ENCODE data around the gene SPINK1. TPM values are rescaled to one million over a fixed set of nuclear protein-coding genes. Genes with fewer than 3 reads are reported as not detected.

The SPINK1 gene
- total and polyA plus RNA-seq, 2 of the 4 experiments (the other 2 are of a cell fraction) = not detected

DNA sequence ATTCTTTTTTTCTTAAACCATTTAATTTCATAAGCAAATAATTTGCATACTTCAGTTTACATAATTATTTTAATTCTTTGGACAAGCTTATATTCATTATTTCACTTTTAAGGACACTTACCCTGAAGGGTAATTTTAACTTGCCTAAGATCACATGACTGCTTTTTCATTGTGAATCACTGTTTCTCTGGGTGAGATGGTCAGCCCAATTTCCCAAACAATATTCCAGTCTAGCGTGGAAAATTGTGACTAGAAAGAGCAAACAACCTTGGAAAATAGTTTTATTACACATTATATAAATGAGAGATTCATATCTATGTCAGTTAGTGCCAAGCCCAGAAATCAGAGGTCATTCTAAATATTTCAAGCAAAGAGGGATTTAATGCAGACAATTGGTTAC, 27.5 kb downstream of the SPINK1 start:
- in situ Hi-C loops (cut with MboI; ENCODE audit: low sequenced_read_pairs) = no loop called here
- CTCF ChIA-PET = no interaction called here
- no peak for ATAC-seq (ENCODE audit: low read depth)

More for the DNA sequence above, 27.5 kb downstream of the SPINK1 start:
- Histone ChIP-seq H3K4me3 (ENCODE audit: insufficient read depth, low read depth, low read length) (no peak overlapping the region), H4K91ac (ENCODE audit: insufficient read depth, low read depth, low read length) (no peak overlapping the region), H3K36me3 (ENCODE audit: control insufficient read depth, insufficient read depth, low read length) (no peaks in the 10 kb centered on the region), H2BK120ac (ENCODE audit: low read depth, low read length) (no peak overlapping the region), H3K79me1 (ENCODE audit: low read depth in 1 of 2, low read length in 2 of 2) (no peaks in the 10 kb centered on the region), H2BK20ac (ENCODE audit: low read depth, low read length) (no peak overlapping the region), H4K20me1 (ENCODE audit: insufficient read depth, low read length) (no peaks in the 10 kb centered on the region), H2BK15ac (ENCODE audit: low read depth, low read length) (no peak overlapping the region), H3K9ac (ENCODE audit: low read depth, low read length) (no peak overlapping the region), H2AK5ac (ENCODE audit: low read depth, low read length) (no peak overlapping the region), H3K9me3 (ENCODE audit: control insufficient read depth, insufficient read depth, low read length) (no peaks in the 10 kb centered on the region), H3K56ac (ENCODE audit: extremely low read depth, insufficient read depth, low read length) (no peak overlapping the region), H3K4ac (ENCODE audit: low read depth, low read length) (no peak overlapping the region), H2BK5ac (ENCODE audit: low read depth, low read length, poor library complexity, severe bottlenecking) (no peak overlapping the region), H3K4me1 (ENCODE audit: control insufficient read depth, insufficient read depth, low read length) (no peaks in the 10 kb centered on the region), H3K18ac (ENCODE audit: low read depth, low read length) (no peak overlapping the region), H3K23ac (ENCODE audit: low read depth, low read length) (no peak overlapping the region), H4K8ac (ENCODE audit: low read depth in 2 of 2, low read length in 2 of 2) (no peak overlapping the region), H3K9me1 (ENCODE audit: insufficient read depth, low read length) (no peaks in the 10 kb centered on the region), H2AK9ac (replicated peaks; ENCODE audit: low read depth, low read length, poor library complexity) (no peak overlapping the region), H3K27ac (ENCODE audit: insufficient read depth, low read length) (no peak overlapping the region), H4K5ac (ENCODE audit: low read depth, low read length) (no peak overlapping the region), H3K27me3 (ENCODE audit: control insufficient read depth, insufficient read depth, low read length) (no peaks in the 10 kb centered on the region), H3K4me2 (ENCODE audit: low read depth, low read length) (no peak overlapping the region), H2AFZ (replicated peaks; ENCODE audit: low read length, poor library complexity) (no peak overlapping the region), H3K14ac (replicated peaks; ENCODE audit: low read depth, low read length) (no peak overlapping the region)
- dilution Hi-C loops (cut with HindIII; ENCODE audit: low sequenced_read_pairs, unreplicated experiment) (no loop called here), intact Hi-C loops (cut with micrococcal nuclease) (no loop called here)
- POLR2A ChIA-PET (ENCODE audit: unreplicated experiment) = no interaction called here
- DNase-seq = no peak
- no peak for TF ChIP-seq MAZ (IDR thresholded peaks at IDR 0.05; ENCODE audit: borderline replicate concordance, low read depth, low read length)
- no peak for TF ChIP-seq CEBPB (IDR thresholded peaks at IDR 0.05; ENCODE audit: low read depth, low read length)
- no peak for TF ChIP-seq POLR2A (IDR thresholded peaks at IDR 0.05; ENCODE audit: low read depth, low read length)
- TF ChIP-seq, protein P1, sequence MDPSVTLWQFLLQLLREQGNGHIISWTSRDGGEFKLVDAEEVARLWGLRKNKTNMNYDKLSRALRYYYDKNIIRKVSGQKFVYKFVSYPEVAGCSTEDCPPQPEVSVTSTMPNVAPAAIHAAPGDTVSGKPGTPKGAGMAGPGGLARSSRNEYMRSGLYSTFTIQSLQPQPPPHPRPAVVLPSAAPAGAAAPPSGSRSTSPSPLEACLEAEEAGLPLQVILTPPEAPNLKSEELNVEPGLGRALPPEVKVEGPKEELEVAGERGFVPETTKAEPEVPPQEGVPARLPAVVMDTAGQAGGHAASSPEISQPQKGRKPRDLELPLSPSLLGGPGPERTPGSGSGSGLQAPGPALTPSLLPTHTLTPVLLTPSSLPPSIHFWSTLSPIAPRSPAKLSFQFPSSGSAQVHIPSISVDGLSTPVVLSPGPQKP (IDR thresholded peaks at IDR 0.05; ENCODE audit: borderline replicate concordance, low read depth, low read length) = no peak
- TF ChIP-seq RFX5 (IDR thresholded peaks at IDR 0.05; ENCODE audit: low read depth, low read length) = no peak
- no peak for TF ChIP-seq RAD21 (IDR thresholded peaks at IDR 0.05; ENCODE audit: low read length)
- TF ChIP-seq, protein P2, sequence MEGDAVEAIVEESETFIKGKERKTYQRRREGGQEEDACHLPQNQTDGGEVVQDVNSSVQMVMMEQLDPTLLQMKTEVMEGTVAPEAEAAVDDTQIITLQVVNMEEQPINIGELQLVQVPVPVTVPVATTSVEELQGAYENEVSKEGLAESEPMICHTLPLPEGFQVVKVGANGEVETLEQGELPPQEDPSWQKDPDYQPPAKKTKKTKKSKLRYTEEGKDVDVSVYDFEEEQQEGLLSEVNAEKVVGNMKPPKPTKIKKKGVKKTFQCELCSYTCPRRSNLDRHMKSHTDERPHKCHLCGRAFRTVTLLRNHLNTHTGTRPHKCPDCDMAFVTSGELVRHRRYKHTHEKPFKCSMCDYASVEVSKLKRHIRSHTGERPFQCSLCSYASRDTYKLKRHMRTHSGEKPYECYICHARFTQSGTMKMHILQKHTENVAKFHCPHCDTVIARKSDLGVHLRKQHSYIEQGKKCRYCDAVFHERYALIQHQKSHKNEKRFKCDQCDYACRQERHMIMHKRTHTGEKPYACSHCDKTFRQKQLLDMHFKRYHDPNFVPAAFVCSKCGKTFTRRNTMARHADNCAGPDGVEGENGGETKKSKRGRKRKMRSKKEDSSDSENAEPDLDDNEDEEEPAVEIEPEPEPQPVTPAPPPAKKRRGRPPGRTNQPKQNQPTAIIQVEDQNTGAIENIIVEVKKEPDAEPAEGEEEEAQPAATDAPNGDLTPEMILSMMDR (conservative IDR thresholded peaks at IDR 0.05; ENCODE audit: low read depth, low read length) = no peak
- TF ChIP-seq NFE2L2 (IDR thresholded peaks at IDR 0.05; ENCODE audit: low read depth, low read length) = no peak
- no peak for TF ChIP-seq RCOR1 (IDR thresholded peaks at IDR 0.05; ENCODE audit: insufficient replicate concordance, low read length)
- no CpG with 5 or more reads among the region's 1 CpG for WGBS, 2 experiments (ENCODE audit: extremely low coverage in 2 of 2, insufficient read length in 1 of 2)
- no TSS peak for BruUV-seq (replicated peaks)
